GM21390 (cell line): ENCODE measurements around the gene COX7A1.
"Not testable (repeated sequence)": the region's sequence is repeated elsewhere in the genome, so short reads cannot be mapped to it uniquely, and the experiment has no call there.

ENCODE experiments used
- ATAC-seq: cut with Tn5 transposase; IDR thresholded peaks from one replicate; pipeline ENCODE4 v1.9.1; 2021; ENCODE audit not compliant: unreplicated experiment

COX7A1 gene

GRCh38 chr19:36152352-36153091, at the start of gene COX7A1:
Gene COX7A1, minus strand, starts transcription at chr19:36152447. Its CDS starts 40 bp downstream, at chr19:36152407.
- no peak for ATAC-seq

- ATAC-seq: no peak
Measured at GRCh38 chr19:36201684-36202083, 49.4 kb upstream of the COX7A1 start.

- ATAC-seq: no peak
Measured at GRCh38 chr19:36198119-36198518, 45.9 kb upstream of the COX7A1 start.

GRCh38 chr19:36196249-36196648, 44.0 kb upstream of the COX7A1 start:
- ATAC-seq: no peak

GRCh38 chr19:36186722-36187121, 34.5 kb upstream of the COX7A1 start:
- ATAC-seq: not testable (repeated sequence)

- ATAC-seq: no peak
Measured at GRCh38 chr19:36183245-36183628, 31.0 kb upstream of the COX7A1 start.

- no peak for ATAC-seq
Measured at GRCh38 chr19:36182612-36183244, 30.5 kb upstream of the COX7A1 start.

- not testable (repeated sequence) for ATAC-seq
Measured at GRCh38 chr19:36179077-36179476, 26.8 kb upstream of the COX7A1 start.

- not testable (repeated sequence) for ATAC-seq
Measured at GRCh38 chr19:36173846-36174245, 21.6 kb upstream of the COX7A1 start.

GRCh38 chr19:36172852-36173251, 20.6 kb upstream of the COX7A1 start:
- no peak for ATAC-seq

- no peak for ATAC-seq
Measured at GRCh38 chr19:36169084-36169760, 17.0 kb upstream of the COX7A1 start.

- no peak for ATAC-seq
Measured at GRCh38 chr19:36163813-36164212, 11.6 kb upstream of the COX7A1 start.

GRCh38 chr19:36160821-36161596, 8.8 kb upstream of the COX7A1 start:
- no peak for ATAC-seq

- no peak for ATAC-seq
Measured at GRCh38 chr19:36153126-36153525, 879 bp upstream of the COX7A1 start.

- no peak for ATAC-seq
Measured at GRCh38 chr19:36152019-36152351, 262 bp downstream of the COX7A1 start.

- no peak for ATAC-seq
Measured at GRCh38 chr19:36151144-36152018, 866 bp downstream of the COX7A1 start.

GRCh38 chr19:36150586-36150985, 1.7 kb downstream of the COX7A1 start:
- ATAC-seq: no peak

- ATAC-seq: no peak
Measured at GRCh38 chr19:36149673-36150406, 2.4 kb downstream of the COX7A1 start.

- no peak for ATAC-seq
Measured at GRCh38 chr19:36144624-36145023, 7.6 kb downstream of the COX7A1 start.

GRCh38 chr19:36142496-36142895, 9.8 kb downstream of the COX7A1 start:
- no peak for ATAC-seq
